Measurements from ENCODE around the gene PDS5A. TPM values are rescaled to one million over a fixed set of nuclear protein-coding genes. Genes with fewer than 3 reads are reported as not detected.
A peak's percentile ranks its signal among the peaks of the same experiment; 100 is the strongest.

The PDS5A gene
- total and polyA plus RNA-seq, 9 of the 15 experiments (the other 6 are each of a cell fraction or from before 2014, with no cell fraction given), result 16.4 to 85.4 (median 70.0) TPM

DNA sequence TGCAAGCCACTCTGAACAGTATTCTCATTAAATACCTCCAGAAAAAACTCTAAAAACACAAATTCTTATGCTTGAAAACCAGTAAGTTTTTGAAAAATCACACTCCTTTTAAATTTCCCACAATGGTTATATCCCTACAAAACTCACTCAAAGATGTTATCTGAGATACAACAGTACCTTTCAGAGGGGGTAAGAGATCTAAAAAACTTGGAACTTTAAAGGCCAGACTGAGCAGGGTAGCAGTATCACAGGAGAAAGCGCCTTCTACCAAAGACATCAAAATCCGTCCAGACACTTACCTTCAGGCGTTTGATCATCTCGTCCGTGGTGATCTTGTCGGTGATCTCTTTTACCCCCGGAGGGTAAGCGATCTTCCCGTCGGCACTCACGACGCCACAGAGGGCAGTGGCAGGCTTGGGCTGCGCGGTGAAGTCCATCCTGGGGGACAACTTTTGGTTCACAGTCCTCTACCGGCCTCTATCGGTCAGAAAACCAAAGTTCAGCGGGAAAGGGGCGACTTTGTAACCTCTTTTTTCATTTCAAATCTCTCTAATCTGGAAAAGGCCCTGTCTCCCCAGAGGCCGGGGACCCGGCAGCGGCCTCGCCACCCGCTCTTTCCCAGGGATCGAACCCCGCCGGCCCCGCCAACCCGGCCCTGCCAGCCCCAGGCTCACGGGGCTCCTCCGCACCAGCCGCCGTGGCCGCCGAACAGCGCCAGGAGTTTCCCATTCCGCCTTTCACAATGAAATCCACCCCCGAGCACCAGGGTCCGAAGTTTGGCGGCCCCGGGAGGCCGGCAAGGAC lies 1.4 kb downstream of the PDS5A start (continued):
- TF ChIP-seq, protein P1, sequence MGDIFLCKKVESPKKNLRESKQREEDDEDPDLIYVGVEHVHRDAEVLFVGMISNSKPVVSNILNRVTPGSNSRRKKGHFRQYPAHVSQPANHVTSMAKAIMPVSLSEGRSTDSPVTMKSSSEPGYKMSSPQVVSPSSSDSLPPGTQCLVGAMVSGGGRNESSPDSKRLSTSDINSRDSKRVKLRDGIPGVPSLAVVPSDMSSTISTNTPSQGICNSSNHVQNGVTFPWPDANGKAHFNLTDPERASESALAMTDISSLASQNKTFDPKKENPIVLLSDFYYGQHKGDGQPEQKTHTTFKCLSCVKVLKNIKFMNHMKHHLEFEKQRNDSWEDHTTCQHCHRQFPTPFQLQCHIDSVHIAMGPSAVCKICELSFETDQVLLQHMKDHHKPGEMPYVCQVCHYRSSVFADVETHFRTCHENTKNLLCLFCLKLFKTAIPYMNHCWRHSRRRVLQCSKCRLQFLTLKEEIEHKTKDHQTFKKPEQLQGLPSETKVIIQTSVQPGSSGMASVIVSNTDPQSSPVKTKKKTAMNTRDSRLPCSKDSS (IDR thresholded peaks at IDR 0.05; ENCODE audit: low read depth, partially characterized antibody), result no peak
- TF ChIP-seq SPI1 (IDR thresholded peaks at IDR 0.05; ENCODE audit: borderline replicate concordance, low read depth, low read length) (no peak), ZNF785 (CRISPR knock-in tag; IDR thresholded peaks at IDR 0.05) (no peak), GATAD2A (IDR thresholded peaks at IDR 0.05) (no peak), TRIM24 (IDR thresholded peaks at IDR 0.05) (no peak), SRF (CRISPR knock-in tag; IDR thresholded peaks at IDR 0.05) (no peak), PCBP2 (IDR thresholded peaks at IDR 0.05; ENCODE audit: low read depth, low read length, poor library complexity, severe bottlenecking) (no peak), ZNF143 (CRISPR knock-in tag; IDR thresholded peaks at IDR 0.05) (no peak), RBM22 (IDR thresholded peaks at IDR 0.05; ENCODE audit: low read depth, low read length, poor library complexity, severe bottlenecking) (no peak), L3MBTL2 (IDR thresholded peaks at IDR 0.05) (peak; percentile 67), KLF16 (IDR thresholded peaks at IDR 0.05) (0 out of 2 replicates have a peak, but pooled peaks have one; percentile 43), NR2C2 (CRISPR knock-in tag; IDR thresholded peaks at IDR 0.05) (no peak), NR2C2 (tag; IDR thresholded peaks at IDR 0.05) (no peak; the same call in 1 of the 2 replicates), PTBP1 (IDR thresholded peaks at IDR 0.05; ENCODE audit: low read depth, low read length) (no peak), STAT5A (IDR thresholded peaks at IDR 0.05; ENCODE audit: borderline replicate concordance, low read length) (no peak), LARP7 (IDR thresholded peaks at IDR 0.05) (no peak), MTA1 (IDR thresholded peaks at IDR 0.05; ENCODE audit: borderline replicate concordance) (no peak), JUN (IDR thresholded peaks at IDR 0.05; ENCODE audit: borderline replicate concordance, low read depth, low read length) (no peak), JUN (CRISPR knock-in tag; IDR thresholded peaks at IDR 0.05; ENCODE audit: borderline replicate concordance) (no peak; the same call in 1 of the 2 replicates), HDAC3 (IDR thresholded peaks at IDR 0.05; ENCODE audit: borderline replicate concordance, partially characterized antibody) (no peak), TAF7 (tag; IDR thresholded peaks at IDR 0.05) (no peak), SREBF2 (CRISPR knock-in tag; IDR thresholded peaks at IDR 0.05) (no peak), ZBTB7A (IDR thresholded peaks at IDR 0.05; ENCODE audit: borderline replicate concordance, control insufficient read depth, low read depth, low read length) (no peak), NFIX (CRISPR knock-in tag; IDR thresholded peaks at IDR 0.05; ENCODE audit: low read depth) (no peak), SIRT6 (IDR thresholded peaks at IDR 0.05; ENCODE audit: low read depth, low read length) (no peak), DPF2 (IDR thresholded peaks at IDR 0.05) (peak; percentile 24; the same call in 1 of the 2 replicates)
- TF ChIP-seq, protein P2, sequence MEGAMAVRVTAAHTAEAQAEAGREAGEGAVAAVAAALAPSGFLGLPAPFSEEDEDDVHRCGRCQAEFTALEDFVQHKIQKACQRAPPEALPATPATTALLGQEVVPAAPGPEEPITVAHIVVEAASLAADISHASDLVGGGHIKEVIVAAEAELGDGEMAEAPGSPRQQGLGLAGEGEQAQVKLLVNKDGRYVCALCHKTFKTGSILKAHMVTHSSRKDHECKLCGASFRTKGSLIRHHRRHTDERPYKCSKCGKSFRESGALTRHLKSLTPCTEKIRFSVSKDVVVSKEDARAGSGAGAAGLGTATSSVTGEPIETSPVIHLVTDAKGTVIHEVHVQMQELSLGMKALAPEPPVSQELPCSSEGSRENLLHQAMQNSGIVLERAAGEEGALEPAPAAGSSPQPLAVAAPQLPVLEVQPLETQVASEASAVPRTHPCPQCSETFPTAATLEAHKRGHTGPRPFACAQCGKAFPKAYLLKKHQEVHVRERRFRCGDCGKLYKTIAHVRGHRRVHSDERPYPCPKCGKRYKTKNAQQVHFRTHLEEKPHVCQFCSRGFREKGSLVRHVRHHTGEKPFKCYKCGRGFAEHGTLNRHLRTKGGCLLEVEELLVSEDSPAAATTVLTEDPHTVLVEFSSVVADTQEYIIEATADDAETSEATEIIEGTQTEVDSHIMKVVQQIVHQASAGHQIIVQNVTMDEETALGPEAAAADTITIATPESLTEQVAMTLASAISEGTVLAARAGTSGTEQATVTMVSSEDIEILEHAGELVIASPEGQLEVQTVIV (CRISPR knock-in tag; IDR thresholded peaks at IDR 0.05; ENCODE audit: borderline replicate concordance), result no peak

Measured in K562 (cell line).